ENCODE measurements around the gene UBL4A.

UBL4A gene

GRCh38 chrX:154468217-154468616, 18.2 kb downstream of the UBL4A start:
- Histone ChIP-seq H3K4me2 (ENCODE audit: low read length) (no peak overlapping the region), H3K36me3 (ENCODE audit: insufficient read depth, low read length) (peaks cover 5% of the 10 kb centered on the region; the same call in 1 of the 2 replicates), H2AFZ (ENCODE audit: low read length) (no peak overlapping the region), H3K27ac (ENCODE audit: low read depth, low read length, poor library complexity, severe bottlenecking) (no peak overlapping the region), H3K79me2 (ENCODE audit: insufficient read depth, low read length) (no peaks in the 10 kb centered on the region), H3K27me3 (ENCODE audit: insufficient read depth, low read length) (no peaks in the 10 kb centered on the region), H4K20me1 (ENCODE audit: insufficient read depth, low read length) (no peaks in the 10 kb centered on the region), H3K4me3 (ENCODE audit: low read depth, low read length, poor library complexity, severe bottlenecking) (no peak overlapping the region), H3K9me2 (ENCODE audit: low read depth, low read length) (no peaks in the 10 kb centered on the region), H3K9ac (ENCODE audit: low read length) (no peak overlapping the region), H3K9me3 (ENCODE audit: low read length) (no peaks in the 10 kb centered on the region), H3F3A (ENCODE audit: insufficient read depth, low read length) (no peaks in the 10 kb centered on the region), H3K4me1 (ENCODE audit: insufficient read depth, low read length, severe bottlenecking) (no peaks in the 10 kb centered on the region)
- TF ChIP-seq CTCF (IDR thresholded peaks at IDR 0.05; ENCODE audit: low read length) (no peak), EZH2 (IDR thresholded peaks at IDR 0.05; ENCODE audit: borderline replicate concordance, low read length) (no peak)

- Histone ChIP-seq H3K4me3 (ENCODE audit: low read depth, low read length, poor library complexity, severe bottlenecking) (no peak overlapping the region), H3K27ac (ENCODE audit: low read depth, low read length, poor library complexity, severe bottlenecking) (no peak overlapping the region), H3K9ac (ENCODE audit: low read length) (no peak overlapping the region), H2AFZ (ENCODE audit: low read length) (no peak overlapping the region), H3K36me3 (ENCODE audit: insufficient read depth, low read length) (peaks cover 5% of the 10 kb centered on the region; the same call in 1 of the 2 replicates), H3K9me3 (ENCODE audit: low read length) (no peaks in the 10 kb centered on the region), H3K79me2 (ENCODE audit: insufficient read depth, low read length) (no peaks in the 10 kb centered on the region), H3F3A (ENCODE audit: insufficient read depth, low read length) (no peaks in the 10 kb centered on the region), H3K4me2 (ENCODE audit: low read length) (no peak overlapping the region), H4K20me1 (ENCODE audit: insufficient read depth, low read length) (no peaks in the 10 kb centered on the region), H3K9me2 (ENCODE audit: low read depth, low read length) (no peaks in the 10 kb centered on the region), H3K4me1 (ENCODE audit: insufficient read depth, low read length, severe bottlenecking) (no peaks in the 10 kb centered on the region), H3K27me3 (ENCODE audit: insufficient read depth, low read length) (no peaks in the 10 kb centered on the region)
- TF ChIP-seq CTCF (IDR thresholded peaks at IDR 0.05; ENCODE audit: low read length) (no peak), EZH2 (IDR thresholded peaks at IDR 0.05; ENCODE audit: borderline replicate concordance, low read length) (no peak)
Measured at GRCh38 chrX:154467556-154467955, 18.9 kb downstream of the UBL4A start.

- Histone ChIP-seq H3K9me2 (ENCODE audit: low read depth, low read length) (no peaks in the 10 kb centered on the region), H3K4me3 (ENCODE audit: low read depth, low read length, poor library complexity, severe bottlenecking) (no peak overlapping the region), H3K27ac (ENCODE audit: low read depth, low read length, poor library complexity, severe bottlenecking) (no peak overlapping the region), H4K20me1 (ENCODE audit: insufficient read depth, low read length) (no peaks in the 10 kb centered on the region), H3K9ac (ENCODE audit: low read length) (no peak overlapping the region), H2AFZ (ENCODE audit: low read length) (no peak overlapping the region), H3K4me2 (ENCODE audit: low read length) (no peak overlapping the region), H3K27me3 (ENCODE audit: insufficient read depth, low read length) (no peaks in the 10 kb centered on the region), H3K36me3 (ENCODE audit: insufficient read depth, low read length) (peaks cover 5% of the 10 kb centered on the region; the same call in 1 of the 2 replicates), H3K79me2 (ENCODE audit: insufficient read depth, low read length) (no peaks in the 10 kb centered on the region), H3K4me1 (ENCODE audit: insufficient read depth, low read length, severe bottlenecking) (no peaks in the 10 kb centered on the region), H3F3A (ENCODE audit: insufficient read depth, low read length) (no peaks in the 10 kb centered on the region), H3K9me3 (ENCODE audit: low read length) (no peaks in the 10 kb centered on the region)
- no peak for TF ChIP-seq CTCF (IDR thresholded peaks at IDR 0.05; ENCODE audit: low read length)
- TF ChIP-seq EZH2 (IDR thresholded peaks at IDR 0.05; ENCODE audit: borderline replicate concordance, low read length): no peak
Measured at GRCh38 chrX:154466907-154467306, 19.5 kb downstream of the UBL4A start.

Data from OCI-LY1 (cell line).